Stimulated activated CD4-positive, alpha-beta T cell treated with anti-CD3 and anti-CD28 coated beads, Interleukin-1b, Interleukin-23, amount 100 ng/mL, for 48 hours (primary cell): ENCODE results near the gene BZW1.

Source experiments
- DNase-seq: peaks from one replicate; pipeline ENCODE4 v3.0.0-alpha.2; 2020

Gene BZW1

DNA sequence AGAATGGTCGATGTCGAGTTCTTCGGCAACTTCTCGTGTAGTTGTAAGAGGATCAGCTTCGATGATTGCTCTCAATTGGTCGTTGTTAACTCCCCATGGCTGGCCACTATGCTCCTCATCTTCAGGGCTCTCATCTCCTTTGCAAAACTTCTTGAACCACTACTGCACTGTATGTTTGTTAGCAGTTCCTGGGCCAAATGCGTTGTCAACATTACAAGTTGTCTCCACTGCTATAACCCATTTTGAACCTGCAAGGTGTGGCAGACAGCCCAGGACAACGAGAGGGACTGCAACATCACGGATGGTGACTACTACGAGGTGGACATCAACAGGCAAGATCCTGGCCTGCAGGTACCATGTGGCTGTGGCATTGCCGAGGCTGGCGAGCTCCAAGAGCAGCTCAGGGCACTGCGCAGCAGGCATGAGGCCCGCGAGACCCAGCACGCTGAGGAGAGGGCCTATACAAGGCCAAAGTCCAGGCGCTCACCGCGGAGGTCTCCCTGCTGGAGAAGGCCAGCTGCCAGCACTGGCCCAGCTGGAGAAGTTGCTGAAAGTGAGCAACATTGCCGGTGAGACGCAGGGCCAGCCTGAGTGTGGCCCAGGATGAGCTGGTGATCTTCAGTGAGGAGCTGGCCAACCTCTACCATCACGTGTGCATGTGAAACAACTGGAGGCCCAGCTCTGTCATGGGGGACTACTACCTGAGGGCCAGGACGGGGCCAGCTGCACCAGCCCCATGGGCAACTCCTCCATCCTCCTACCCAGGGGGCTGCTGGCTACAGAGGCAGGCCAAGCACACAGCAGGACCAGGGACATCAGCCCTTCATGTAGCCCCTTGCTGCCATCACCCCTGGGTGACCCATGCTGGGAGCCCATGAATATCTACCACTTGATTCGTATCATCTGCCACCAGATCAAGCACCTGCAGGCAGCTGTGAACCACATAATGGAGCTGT is 32.6 kb downstream of the BZW1 start:
- DNase-seq = no peak

DNA sequence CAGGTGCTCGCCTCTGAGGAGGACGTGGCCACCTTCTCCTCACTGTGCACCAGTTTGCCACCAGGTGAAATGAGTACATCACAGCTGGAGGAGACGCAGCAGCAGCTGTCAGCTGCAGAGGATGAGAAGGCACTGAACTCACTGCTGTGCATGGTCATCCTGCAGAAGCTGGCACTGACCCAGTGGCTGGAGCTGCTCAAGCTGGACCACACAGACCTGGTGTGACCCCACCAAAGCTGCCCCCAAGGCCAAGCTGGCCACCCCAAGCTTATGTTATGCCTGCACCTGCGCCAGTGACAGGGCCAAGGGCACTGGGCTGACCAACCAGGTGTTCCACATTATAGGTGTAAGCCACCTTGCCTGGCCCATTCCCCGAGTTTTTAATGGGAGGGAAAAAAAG is 33.5 kb downstream of the BZW1 start:
- no peak for DNase-seq

DNA sequence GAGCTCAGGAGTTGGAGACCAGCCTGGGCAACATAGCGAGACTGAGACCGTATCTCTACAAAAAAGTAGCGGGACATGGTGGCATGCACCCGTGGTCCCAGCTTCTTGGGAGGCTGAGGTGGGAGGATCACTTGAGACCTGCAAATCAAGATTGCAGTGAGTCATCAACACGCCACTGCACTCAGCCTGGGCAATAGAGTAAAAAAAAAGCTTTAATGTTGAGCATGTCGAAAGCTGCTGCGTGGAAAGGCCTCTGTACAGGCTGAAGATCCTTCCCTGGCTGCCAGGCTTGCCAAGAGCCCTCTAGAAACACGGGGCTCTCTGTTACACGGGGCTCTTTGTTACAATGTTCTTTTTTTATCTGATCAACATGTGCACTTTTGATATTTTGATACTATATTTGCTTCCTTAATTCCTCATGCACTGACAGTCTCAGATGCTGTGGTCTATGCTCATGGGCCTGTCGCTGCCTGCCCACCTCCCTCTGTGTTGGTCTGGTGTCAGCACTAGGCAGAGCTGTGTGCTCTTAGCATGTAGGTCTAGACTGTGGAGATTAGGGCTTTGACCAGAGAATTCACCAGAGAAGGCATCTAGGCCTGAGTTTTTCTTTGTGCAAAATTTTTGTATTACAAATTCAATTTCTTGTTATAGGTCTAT is 34.1 kb downstream of the BZW1 start:
- DNase-seq = no peak

DNA sequence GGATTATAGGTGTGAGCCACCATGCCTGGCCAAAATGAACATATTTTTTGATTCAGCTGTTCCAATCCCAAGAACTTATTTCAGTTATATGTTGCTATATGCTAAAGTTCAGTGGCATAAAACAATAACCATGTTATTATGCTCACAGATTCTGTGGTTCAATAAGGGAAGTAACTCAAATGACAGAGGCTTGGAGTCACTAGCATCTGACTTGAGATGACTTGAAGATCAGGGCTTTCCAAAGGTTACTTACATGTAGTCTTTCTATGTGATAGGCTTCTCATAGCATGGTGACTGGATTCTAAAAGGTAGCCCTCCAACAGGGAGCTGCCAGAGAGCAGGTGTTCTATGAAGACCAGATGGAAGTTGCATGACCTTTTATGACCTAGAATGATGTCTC is 35.6 kb downstream of the BZW1 start:
- DNase-seq = no peak

DNA sequence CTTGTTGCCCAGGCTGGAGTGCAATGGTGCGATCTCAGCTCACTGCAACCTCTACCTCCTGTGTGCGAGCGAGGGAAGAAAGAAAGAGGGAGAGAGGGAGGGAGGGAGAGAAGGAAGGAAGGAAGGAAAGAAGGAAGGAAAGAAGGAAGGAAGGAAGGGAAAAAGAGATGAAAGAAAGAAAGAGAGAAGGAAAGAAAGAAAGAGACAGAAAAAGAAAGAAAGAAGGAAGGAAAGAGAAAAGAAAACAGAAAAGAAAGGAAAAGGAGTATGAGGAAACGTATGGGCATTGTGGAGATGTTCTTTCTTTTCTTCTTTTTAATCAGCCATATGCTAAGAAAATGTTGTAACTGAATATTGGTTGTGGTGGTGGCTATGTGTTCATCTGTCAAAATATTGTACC is 36.2 kb downstream of the BZW1 start:
- DNase-seq = no peak

DNA sequence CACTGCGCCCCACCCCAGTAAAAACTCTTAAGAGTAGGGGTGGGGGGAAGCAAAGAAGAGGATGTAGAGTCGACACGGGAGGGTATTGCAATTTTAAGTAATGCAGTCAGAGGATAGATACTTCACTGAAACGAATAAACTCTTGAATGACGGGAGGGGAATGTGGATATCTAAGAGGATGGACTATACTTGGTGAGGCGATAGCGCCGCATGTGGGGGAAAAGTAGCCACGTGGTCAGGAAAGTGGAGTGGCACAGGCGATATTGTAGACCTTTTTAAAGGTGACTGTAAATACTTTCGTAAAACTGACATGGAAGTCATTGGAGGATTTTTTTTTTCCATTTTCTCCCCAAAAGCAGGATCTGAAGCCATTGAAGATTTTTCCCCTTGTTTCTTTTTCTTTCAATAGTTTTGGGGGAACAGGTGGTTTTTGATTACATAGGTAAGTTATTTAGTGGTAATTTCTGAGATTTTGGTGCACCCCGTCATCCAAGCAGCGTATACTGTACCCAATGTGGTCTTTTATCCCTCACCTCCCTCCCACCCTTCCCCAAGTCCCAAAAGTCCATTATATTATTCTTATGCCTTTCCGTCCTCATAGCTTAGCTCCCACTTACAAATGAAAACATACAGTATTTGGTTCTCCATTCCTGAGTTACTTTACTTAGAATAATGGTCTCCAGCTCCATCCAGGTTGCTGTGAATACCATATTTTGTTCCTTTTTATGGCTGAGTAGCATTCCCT is 39.0 kb downstream of the BZW1 start:
- DNase-seq = no peak

DNA sequence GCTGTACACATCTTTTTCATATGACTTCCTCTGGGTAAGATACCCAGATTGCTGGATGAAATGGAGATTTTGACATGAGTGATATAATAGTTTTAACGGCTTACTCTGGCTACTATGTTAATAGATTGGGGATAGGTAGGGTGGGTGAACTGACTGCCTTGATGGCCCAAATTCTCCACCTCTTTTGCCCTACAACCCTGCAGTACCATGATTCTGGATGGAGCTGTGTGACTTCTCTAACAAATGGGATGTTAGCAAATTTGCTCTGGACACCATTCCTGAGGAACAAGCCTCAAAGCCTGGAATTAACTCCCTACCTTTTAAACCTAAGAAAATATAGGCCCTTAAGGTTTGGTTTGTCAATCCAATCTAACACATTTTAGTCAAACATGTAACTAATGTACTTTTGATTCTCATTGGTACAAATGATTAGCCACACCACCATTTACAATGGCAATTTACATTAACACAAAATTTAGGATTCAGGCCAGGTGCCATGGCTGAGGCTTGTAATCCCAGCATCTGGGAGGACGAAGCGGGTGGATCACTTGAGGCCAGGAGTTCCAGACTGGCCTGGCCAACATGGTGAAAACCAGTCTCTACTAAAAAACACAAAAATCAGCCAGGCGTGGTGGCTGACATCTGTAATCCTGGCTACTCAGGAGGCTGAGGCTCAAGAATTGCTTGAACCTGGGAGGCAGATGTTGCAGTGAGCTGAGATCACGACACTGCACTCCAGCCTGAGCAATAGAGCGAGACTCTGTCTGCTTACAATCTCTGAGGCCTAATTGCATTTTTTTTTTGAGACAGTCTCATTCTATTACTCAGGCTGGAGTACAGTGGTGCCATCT is 39.9 kb downstream of the BZW1 start:
- DNase-seq = no peak

DNA sequence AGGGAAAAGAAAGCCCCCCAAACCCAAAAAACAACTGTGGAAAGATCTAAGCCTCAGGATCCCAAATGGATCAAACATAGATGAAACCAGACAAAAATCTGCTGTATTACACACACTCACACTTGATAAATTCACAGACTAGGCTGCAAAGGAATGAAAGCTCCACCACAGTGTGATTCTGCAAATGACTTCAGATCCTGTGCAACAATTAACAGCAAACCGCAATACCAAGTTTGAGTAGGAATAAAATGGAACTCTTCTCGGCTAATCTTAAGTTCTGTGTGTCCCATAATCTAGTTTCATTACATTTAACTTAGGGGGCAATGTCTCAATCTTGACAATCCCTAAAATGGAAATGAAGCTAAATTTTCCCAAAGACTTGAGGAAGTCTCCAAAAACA is 40.9 kb downstream of the BZW1 start:
- DNase-seq = no peak

DNA sequence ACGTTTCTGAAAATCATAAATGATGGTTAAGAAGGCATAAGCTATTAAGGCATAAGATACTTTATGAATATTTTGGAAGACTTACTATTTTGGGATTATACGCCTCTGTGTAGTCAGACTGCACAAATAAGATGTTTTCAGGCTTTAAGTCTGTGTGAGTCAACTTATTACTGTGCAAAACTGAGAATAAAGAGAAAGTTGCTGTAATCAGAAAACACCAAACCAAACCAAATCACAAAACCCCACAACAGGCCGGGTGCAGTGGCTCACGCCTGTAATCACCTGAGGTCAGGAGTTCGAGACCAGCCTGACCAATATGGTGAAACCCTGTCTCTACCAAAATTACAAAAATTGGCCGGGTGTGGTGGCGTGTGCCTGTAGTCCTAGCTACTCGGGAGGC is 45.1 kb downstream of the BZW1 start:
- DNase-seq = peak; percentile 28

DNA sequence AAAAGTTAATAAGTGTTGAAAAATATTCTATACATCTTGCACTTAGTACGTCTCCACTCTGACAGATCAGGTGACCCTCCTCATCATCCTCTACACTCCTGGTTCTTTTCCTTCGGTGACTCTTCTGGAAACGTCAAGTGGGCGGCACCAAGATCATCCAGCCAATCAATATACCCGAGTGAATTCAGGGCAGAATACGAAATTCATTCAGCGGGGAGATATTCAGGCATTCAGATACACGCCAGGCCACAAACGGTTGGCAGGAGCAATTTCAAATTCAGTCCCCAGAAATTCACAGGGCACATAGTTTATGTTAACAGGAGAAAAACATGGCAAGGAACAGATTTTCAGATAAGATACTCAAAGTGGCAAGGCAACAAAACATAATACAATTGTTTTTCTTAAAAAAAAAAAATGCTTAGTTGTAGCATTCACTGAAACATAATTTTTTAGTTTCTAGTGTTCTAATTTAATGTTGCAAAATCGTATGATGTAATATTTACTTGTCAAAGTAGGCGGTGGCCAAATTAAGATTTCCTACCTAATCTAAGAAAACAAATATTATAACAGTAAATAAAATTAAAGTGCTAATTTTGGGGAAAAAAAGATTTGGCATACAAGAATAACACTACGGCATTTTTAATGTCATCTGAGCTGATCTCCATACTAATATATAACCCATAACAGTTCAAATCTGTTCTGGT is 48.5 kb downstream of the BZW1 start:
- DNase-seq = peak; percentile 52

DNA sequence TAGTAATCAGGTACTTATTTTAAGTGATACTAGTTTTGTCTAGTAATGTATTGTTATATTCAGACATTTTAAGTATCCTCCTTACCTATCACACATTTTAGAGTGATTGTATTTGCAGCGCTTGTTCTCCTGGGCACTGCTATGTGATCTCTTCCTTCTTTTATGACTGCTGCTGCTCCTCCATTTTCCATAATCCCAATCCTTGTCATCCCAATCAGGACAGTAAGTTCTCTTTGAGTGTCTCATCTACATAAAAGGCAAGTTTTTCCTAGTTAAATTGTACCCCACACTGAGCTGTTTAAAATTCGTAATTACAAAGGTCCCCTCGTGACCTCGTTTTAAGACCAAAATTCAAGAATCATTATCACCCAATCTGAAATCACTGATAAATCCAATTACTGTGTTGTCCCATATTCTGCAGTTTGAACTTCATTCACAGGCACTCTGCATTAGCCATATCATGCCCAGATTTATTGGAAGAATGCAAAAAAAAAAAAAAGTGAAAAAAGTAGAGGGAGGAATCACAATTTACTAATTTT is 50.0 kb downstream of the BZW1 start:
- DNase-seq = no peak

DNA sequence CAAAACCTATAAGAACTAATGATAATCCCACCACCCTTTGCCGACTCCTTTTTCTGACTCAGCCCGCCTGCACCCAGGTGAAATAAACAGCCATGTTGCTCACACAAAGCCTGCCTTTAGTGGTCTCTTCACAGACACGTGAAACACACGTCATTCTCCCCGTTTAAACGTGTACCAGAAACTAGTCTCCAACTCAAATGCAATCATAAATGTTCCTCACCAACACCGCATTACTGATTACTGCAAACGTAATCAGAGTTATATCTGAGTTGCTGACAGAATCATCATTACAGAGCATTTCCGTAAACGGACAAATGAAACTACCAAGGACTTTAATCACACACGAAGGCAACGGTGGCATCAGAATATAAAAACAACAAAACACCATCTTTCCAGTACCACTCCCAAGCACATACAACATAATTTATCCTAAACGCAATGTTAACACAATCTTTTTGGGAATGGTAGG is 50.9 kb downstream of the BZW1 start:
- peak; percentile 77 for DNase-seq

DNA sequence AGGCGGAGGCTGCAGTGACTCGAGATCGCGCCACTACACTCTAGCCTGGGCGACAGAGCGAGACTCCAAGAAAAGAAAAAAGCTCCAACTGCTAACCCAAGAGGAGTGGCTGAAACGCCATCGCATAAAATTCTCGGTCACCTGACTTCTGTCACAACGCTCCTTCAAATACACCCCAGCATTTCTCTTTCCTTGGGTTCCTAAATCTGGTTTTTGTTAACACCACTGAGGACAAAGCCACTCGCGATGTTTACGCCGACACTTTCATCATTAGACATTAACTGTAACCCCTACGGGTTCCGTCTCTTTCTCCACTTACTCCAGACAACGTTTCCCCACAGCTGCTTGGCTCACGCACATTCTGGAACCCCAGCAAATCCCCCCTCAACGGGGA is 52.1 kb downstream of the BZW1 start:
- DNase-seq = peak; percentile 17

DNA sequence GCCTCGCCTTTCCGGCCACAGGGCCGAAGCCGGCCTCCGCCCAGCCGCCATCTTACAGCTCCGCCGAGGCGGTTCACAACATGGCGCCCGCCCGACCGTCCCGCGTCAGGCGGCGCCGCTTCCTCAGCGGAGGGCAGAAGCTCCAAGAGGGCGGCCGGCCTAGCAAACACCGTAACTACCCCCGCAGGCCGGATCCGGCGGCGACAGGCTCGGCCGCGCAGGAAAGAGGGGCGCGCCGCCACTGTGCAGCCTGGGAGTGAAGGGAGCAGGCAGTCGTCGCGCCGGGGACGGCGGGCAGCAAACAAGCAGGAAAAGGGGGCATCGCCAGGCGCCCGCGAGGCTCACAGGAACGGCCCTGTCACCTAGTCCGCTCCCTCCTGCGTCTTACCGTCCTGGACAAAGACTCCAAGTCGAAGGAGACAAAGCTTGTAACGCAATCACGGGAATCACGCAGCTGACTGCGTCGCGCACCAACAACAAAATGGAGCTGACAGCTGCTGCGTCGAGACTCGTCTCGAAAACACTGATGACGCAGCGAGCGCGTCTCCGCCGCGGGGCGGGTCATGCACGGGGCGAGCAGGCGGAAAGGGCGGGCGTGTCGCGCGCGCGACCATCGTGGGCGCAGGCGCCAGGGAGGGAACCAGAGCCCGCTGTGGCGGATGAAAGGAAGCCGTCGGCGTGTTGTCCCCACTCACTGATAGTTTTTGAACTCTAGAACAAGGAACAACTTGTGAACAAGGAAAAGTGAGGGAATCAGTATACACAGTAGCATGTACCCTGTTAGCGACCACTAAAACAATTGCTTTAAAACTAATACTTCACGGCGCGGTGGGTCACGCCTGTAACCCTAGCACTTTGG is 52.7 kb downstream of the BZW1 start, which contains the start of gene CLK1:
CLK1 (minus strand) TSS at position 483 of the 859 bp plus-strand sequence. CDS start 2,796 bp downstream, outside the sequence.
- peak; percentile 96 for DNase-seq

DNA sequence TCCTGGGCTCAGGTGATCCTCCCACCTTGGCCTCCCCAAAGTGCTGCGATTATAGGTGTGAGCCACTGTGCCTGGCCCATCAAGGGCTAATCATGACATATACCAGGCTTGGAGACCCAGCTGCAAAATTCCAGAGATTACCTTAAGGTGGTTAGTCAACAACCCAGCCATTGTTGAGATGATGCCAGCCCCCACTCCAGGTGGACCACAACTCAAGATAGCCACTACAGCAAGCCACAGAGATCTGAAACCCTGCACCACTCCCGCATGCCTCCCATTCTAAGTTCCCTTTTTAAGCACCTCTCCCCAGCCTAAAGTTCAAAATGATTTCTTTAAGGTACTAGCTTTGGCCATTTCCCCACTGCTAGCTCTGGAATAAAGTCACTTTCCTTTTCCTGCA is 57.3 kb downstream of the BZW1 start:
- DNase-seq = no peak

DNA sequence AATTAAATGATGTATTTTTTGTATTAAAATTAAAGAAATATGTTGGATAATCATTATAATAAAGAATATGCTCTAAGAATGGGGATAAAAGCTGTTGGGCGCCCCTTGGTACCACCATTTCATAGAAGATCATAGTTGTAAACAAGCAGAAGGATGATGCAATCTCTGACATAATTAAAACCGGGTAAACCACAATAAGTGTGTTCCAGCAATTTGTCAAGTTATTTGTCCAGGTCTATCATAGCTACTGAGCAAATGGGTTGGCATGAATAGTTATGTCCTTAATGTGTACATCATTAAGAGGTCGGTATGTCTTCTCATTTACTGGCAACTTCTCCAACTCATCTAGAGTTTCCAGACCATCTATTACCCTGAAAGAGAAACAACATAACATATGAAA is 59.4 kb downstream of the BZW1 start:
- DNase-seq = no peak

DNA sequence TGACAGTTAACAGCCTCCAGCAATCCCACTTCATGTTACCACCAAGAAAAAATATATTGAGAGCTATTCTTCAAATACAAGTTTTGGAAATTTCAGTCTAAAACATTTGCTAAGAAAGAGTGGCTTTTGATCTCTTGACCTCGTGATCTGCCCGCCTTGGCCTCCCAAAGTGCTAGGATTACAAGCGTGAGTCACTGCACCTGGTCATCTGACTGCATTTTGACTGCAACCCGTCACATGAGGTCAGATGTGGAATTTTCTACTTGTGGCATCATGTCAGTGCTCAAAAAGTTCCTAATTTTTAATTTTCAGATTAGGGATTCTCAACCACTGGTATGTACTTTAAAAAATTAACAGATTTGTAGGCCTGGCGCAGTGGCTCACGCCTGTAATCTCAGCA is 61.9 kb downstream of the BZW1 start:
- no peak for DNase-seq
